NOMO-1 treated with DMSO at 0.1 percent for 48 hours (cell line): ENCODE data around the gene EPHA4.

Experiments used
- DNase-seq: peaks from one replicate; lab custom pipeline; 2025; ENCODE audit not compliant: unreplicated experiment; lab: John Stamatoyannopoulos, UW

EPHA4 gene

DNA sequence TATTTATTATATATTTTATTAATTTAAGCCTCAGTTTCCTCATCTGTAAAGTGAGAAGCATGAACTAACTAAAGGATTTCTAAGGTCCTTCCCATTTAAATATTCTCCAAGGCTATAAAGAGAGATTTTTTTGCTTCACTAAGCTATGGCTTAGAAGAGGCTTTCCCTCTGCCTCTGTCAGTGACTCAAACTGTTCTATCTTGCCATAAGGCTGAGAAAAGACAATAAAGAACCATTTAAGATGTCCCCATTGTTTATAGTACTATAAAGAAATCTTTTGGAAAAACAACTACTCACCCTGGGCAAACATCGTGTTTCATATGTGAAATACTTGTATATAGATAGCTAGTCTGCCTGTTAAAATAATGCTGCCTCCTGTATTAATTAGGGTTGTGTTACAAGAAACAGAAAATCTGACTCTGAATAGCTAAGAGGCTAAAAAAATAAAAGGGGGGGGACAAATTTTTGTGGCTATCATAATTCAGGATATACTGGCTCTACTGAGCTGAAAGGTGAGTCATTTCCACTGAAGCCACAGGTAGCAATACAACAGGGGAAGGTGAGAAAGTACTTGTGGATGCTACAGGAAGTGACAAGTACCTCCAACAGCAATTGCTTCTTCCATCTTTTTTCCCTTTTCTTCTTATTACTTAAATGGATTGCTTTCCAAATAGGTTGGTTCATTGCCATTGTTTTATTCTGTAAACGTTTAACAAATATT, 25.4 kb downstream of the EPHA4 start:
- DNase-seq: no peak

DNA sequence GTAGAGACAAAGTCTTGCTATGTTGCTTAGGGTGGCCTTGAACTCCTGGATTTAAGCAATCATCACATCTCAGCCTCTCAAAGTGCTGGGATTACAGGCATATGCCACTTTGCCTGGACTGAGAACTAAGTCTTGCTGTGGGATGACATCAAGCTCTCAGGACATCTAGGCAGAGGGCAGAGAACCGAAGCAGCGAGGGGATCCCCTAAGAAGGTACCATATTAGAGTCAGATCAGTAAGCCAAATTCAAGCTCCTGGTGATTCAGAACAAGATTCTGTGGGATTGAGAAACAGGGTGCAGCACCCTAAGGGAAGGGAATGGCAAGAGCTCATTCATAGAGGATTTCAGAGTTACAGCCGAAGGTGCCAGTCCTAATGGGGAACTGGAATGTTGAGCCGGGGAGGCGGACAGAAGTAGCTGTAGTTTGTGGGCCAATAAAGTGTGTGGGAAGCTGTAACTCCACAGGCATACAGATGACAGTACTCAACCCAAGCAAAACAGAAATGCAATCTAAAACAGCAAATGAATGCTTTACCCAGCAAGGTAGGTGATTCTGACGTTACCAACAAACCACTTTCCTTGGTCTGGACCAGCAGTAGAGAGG, 30.9 kb downstream of the EPHA4 start:
- DNase-seq: no peak

DNA sequence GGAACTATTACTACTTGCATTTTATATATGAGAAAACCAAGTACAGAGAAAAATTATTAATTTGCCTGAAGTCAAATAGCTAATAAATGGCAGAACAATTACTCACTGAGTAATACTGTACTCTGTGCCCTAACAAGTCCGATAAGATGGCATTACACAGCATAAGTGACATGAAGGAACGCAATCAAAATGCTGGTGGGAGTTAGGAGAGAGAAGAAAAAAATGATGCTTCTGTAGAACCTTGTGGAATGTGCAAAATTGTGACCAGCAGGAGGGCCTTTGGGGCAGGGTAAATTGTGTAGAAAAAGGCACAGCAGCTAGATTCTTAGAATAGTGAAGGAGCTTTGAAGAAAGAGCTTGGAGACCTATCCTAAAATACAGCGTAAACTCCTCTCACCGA, 32.9 kb downstream of the EPHA4 start:
- no peak for DNase-seq

DNA sequence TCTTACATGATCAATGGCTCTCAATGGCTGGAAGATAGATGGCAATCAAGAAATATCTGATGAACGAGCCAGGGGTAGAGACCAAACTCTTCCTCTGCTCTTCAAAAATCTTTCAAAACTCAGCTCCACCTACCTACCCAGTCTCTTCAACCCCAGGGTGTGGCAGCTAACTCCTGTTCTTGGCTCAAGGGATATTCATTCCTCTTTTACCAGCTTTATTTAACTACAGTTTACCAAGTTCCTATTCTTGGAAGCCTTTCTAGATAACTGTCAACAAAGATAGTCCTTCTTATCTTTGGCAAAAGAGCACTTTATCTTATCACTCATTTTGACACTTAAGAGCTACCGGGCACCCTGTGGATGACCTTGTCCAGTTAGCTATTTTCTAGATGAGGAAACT, 36.3 kb downstream of the EPHA4 start:
- DNase-seq: no peak

DNA sequence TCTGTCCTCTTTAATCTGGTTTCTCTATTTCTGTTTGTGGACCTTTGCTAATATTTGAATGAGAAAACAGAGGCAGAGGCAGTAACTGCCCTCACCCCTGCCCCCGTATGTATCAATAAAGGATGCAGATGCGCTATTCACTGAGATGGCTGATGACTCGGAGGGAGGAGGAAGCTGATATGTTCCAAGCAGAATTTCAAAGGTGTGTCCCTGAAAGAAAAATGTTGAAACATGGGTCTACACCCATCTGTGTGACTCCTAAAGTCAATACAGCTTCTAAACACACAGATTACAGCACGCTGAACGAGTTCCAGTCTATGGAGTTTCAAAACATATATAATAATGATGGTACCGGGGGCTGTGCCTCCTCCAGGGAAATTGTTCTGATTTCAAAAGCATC, 38.8 kb downstream of the EPHA4 start:
- DNase-seq: no peak

DNA sequence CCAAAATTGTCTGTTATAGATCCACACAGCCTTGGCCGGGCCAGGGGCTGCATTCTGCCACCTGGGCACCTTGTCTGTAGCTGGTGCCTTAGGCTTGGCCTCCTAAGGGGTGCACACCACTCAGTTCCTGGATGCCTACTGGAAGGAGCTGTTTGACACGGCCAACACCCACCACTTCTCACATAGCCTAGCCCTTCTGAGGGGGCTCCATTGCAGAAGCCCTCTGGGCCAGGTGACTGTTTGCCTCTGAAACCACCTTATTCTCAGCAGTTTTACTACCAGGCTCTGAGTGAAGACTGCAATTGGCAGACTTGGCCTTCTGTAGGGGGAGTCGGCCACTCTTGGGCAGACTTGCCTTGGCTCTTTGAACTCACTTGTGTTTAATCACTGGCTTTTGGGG, 39.5 kb downstream of the EPHA4 start:
- DNase-seq: no peak

DNA sequence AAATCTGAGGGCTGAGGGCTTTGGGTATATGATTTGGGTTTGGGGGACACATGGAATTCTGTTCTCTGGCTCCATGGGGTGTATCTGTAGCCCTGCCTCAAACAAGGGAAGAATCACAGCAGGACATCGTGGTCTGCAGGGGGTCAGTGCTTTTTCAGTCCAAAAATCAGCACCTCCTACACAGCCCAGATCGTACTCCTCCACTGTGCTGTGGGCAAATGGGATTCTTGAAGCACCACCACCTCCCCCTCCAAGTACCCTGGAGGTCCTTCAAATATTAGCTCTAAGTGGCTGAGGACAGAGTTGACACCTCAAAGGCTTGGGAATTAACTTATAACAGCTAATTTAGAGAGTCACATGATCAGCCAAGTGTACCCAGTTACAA, 41.5 kb downstream of the EPHA4 start:
- DNase-seq: no peak

DNA sequence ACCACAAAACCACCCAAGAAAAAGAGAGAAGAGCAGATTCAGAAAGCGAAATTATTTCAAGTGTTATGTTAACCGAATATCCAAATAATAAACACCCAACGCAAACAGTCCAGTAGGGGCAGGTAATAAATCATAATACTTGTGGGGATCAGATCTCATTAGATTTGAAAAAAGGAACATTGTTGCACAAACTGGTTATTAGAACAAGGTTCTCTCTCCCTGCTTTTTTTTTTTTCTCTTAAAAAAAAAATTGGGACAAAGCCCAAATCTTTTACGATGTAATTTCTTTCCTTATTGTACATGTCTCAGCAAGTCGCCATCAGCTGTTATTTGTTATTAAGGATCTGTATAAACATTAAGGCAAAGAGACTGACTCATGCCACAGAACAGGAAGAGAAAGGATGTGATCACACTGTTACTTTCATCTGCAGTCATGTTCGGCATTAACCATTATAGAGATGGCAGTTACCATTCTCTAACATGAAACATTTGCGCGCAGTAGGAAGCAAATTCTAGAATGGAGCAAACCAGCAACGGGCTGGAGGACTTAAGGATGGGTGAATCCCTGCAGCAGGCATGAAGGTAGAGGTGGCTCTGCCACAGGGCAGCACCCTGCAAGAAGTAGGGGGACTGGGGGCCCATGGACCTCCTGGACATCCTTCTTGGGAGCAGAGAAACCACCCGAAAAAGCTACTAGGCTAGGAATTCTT, 42.0 kb downstream of the EPHA4 start:
- no peak for DNase-seq

DNA sequence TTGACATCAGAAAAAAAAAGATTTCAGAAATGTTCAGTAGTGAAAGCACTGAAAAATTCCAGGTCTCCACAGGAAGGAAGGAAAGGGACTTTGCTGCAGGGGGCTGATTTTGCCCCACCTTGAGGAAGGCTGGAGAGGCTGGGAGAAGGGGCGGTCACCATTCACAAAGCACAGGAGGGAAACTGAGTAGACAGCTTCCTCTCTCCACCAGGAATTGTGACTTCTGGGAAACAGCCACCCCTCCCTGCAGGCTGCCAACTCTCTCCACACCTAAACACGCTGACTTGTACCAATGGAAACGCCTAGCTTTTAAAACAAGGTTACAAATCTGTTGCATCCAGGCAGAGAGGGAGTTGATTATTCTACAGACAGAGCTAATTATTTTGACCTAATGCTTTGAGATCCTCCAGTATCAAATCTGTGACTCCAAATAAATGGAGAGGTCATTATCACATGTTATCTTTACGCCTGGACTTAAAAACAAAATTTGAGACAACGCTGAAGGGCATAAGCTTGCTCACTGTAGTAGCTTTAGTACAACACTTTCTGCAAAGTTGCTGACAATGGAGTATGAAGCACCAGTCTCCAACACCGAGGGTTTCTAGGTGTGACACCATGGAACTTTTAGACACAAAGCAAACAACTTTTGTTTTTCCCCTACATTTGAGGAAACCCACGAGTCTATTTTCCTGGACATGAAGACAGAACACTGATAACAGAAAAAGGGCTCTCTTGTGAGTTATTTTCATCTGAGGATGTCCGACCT, 42.7 kb downstream of the EPHA4 start:
- no peak for DNase-seq

DNA sequence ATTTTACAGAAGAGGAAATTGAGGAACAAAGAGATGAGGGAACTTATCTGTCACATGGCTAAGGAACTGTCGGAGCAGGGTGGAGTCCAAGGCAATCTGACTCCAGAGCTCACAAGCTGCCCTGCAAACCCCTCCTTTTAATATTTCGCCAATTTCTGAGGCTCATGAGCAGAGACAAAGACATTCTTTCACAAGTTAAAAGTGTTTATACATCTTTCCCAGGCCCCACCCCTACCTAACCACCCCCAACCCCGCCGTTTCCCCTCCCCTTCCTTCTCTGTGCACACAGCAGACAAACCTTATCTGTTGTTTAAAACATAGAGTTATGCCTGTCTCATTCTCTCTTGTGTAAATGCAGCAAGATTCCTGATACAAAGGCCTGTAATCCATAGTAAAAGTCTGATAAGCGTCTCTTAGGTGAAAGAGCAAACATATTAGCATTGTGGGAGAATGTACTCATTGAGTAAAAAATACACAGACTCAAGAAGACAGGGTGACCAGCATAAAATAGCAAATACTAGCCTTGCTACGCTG, 44.3 kb downstream of the EPHA4 start:
- no peak for DNase-seq

DNA sequence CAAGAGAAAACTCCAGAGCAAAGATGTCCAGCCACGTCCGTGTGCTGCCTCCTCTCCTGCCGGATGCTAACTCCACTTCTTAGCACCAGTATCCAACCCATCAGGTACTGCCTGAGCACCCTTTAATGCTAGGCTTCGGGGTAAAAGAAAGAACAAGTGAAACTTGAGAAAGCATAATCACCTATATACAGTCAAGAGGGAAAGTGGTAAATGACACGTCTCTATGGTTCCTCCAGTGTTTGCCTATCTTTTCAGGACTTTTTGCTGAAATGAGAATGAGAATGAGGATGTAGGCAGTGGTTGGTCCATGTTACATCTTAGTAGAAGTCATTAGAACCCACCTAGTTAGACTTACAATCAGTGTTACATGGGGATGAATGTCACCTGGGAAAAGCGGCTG, 47.9 kb downstream of the EPHA4 start:
- no peak for DNase-seq

DNA sequence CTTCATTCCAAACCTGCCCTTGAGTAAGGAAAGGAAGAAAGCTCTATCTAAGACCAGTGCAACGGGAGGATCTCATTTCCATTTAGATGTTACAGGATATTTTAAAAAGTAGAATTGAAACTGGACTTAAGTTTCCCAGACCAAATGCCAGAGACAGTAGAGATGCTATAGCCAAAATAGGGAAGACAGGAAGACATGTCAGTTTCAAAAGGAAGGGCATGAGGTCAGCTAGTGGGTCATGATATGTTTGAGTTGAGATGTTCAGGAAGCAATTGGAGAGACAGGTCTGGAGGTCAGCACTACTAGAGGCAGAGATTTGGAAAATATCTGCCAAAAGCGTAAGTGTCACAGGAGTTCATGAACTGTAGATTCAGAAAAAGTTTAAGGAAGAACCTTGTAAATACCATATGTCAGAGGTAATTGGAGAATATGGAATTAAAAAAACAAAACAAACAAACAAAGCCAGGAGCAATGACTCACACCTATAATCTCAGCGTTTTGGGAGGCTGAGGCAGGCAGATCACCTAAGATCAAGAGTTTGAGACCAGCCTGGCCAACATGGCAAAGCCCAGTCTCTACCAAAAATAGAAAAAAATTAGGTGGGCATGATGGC, 50.8 kb downstream of the EPHA4 start:
- DNase-seq: no peak

DNA sequence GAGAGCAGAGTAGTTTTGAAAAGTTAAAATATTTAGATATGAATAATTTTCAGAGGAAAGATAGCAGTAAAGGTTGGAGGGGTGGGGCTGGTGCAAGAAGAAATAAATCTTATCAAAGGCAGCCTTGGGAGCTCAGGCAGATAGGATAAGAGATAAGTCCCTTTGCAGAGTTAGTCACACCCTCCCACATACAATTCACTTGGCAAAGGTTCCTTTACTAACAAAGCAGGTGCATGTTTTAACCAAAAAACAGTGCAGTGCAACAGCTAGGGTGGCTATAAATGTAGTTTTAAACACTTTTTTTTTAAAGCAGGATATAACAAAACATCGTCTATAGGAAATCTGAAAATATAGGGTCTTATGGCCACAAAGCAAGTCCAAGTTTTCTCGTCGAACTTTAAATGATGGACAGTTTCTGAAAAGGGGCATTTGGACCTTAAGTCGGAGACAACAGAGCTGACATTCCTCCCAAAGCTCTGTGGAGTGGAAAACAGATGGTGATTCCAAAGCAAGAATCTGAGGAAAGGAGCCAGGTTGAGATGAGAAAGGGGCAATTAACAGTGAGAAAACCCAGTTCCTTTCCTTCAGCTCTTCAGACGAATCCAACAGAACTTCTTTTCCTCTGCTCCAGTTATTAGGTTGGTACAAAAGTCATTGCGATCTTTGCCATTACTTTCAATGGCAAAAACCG, 53.0 kb downstream of the EPHA4 start:
- DNase-seq: no peak

DNA sequence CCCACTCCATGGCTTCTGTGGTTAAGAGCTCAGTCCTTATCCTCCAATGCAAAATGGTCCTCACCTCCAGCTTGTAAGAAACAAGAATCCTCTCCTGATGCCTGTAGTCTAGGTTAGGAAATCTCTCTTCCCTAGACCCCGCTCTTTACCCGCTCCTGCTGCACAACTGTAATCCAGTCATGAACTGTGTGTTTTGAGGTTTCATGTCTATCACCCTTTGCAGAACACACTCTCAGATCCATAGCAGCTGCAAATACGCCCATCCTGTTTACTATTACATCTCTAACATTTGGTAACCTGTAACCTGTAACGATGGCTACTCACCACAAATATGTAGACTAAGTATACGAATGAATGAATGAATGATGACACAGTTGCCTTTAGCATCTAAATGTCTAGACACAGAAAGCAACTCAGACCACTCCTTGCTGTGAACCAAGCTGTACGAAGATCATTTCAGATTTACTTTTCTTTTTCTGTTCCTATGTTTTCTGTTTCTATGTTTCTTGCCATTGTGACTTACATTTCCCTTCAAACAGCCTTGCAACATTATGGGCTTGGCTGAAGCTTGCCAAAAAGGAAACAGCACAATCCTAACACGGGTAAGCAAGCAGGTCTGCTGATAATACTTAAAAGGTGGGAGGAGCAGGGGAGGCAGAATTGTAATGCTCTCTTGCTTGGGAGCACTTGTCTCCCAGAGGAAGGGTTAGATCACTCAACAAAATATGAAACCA, 53.7 kb downstream of the EPHA4 start:
- DNase-seq: no peak

DNA sequence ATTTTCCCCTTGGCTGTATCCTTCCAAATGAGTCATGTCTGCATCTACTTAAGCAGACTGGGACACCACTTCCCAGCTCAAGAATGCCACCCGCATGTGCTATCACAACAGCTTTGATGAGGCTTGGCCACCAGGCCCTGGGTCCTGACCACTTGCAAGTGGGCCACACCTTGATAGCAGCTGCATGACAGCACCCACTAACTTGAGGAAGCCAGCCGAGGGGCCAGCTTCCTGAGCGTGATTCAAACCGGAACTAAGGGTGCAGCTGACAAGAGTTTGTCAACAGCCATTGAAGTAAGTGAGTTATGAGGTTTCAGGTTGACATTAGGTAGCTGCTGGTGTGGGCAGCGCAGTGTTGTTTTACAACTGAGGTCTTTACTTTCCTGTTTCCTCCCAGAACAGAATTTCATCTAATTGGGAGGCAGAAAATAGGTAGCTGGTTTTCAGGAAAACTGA, 54.4 kb downstream of the EPHA4 start:
- DNase-seq: no peak

DNA sequence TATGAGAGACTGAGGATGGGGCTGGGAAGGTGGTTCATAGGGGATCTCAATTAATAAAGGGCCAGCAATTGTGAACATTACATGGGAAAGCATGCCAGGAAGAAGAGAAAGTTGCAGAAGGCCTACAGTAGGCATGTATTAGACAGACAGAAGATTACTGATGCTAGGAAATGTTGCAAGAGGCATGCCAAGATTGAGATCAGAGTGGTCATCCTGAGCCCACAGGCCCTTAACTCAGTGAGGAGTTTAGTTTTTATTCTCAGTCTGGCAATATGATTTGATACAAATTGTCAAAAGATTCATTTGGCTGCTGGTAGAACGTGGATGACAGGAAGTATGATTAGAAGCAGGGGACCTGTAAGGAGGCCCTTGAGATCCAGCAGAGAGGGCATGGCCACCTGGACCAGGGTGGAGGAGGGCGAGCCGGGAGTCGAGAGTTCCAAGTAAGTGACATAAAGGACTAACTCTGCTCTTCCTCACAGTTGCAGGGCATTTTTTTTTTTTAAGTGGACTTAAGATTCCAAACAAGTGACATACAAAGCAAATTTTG, 54.9 kb downstream of the EPHA4 start:
- DNase-seq: no peak

DNA sequence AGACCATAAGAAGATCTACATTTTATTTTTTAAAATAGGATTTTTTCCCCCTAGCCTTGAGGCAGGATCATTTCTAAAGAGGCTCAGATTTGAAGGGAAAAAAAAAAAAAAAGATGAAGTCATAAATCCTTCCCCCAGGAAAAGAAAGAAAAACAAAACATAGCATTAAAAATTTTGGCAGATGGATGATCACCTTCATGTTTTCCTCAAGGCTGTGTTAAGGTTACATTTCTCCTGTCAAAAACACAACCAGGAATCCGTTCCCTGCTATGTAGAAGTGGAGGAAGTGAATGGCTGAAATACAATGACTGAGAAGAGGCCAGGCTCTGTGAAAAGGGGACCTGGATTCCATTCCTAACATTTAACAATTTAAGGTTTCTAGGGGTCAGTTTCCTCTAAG, 56.2 kb downstream of the EPHA4 start:
- DNase-seq: no peak

DNA sequence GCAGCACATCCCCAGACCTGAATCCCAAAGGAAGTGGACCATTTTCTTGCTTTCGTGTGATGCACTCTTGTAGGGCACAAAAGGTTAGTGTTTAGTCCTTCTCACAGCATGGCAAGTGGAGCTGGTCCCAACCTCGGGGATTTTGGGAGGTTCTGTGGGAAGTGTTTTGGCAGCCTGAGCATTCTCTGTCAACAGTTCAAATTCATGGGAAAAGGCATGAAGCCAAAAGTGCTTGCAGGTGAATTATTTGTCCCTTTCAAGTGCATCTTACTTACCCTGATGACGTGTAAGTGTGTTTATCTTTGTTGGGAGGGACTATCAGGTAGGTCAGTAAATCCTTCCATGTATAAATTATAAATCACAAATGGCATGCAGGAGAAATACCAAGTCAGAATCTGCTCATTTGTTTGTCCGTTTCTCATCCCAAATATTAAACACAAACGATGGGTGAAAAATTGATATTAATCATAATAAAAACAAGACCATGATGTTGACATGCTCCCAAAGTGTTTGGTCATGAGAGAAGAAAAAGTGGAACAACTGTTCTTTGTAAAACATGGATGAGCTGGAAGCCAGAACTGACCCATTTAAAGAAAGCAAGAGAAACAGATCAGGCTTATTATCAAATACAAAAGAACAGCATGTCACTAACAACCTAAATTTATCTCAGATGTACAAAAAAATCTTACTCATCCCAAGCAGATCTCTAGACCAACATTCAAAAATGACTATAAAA, 57.6 kb downstream of the EPHA4 start:
- no peak for DNase-seq

DNA sequence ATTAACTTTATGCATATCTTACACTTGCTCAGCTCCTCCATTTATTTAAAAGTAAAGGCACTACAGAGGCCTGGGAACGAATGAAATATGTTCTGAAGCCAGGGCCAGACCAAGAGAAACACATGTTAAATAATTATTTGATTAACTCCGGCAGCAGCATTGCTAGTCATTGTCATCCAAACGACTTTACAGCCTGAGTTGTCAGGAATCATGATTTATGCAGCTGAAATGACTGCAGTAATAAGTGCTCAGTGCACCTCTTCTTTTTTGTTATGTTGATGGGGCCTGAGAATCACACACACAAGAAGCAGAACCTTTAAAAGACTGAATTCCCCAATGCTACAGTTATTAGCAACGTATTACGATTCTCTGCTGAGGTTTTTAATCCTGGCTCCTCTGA, 58.9 kb downstream of the EPHA4 start:
- DNase-seq: no peak
